Fibroblast of skin of right biceps (primary cell): ENCODE results near the gene PLOD3.

ENCODE experiments used
- DNase-seq: peaks from one replicate; pipeline ENCODE4 v3.0.0-alpha.2; 2013

The PLOD3 gene

GRCh38 chr7:101239191-101239950 is 22.0 kb upstream of the PLOD3 start:
- no peak for DNase-seq

DNA sequence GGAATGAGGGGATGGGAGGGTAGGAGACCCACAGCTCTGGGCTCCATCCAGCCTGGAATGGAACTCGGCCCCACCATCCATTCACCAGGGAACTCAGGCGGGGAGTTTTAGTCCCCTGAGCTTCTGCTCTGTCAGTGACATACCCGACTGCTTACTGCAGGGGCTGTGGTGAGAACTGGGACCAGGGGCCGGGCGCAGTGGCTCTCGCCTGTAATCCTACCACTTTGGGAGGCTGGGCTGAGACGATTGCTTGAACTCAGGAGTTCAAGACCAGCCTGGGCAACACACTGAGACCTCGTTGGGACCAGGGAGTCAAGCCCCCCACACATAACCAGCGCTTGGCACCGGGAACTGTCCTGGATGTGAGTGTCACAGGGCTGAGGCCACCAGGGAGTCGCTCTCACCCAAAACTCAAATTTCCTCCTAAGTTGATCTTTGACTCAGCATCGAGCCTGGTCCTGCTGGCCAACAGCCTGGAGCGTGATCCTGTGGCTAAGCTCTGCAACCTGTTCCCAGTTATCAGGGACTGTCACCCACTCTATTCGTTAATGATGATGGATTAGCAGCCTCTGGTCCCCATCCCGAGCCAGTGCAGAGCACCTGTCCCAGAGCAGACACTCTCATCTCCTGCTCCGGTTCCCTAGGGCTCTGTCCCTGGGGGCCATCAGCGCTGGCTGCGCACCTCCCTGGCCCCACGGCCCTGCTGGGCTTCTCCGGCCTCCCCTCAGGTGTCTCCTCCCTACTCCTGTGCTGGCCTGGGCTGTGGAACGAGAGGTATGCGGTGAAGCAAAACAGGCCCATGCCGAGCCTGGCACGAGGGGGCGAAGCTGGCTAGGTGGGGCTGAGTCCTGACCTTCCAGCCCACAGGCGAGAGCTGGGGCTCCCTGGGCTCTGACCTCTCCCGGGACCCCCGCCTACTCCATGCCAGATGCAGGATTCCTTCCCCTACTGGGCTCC is 21.1 kb upstream of the PLOD3 start:
- DNase-seq: no peak

DNA sequence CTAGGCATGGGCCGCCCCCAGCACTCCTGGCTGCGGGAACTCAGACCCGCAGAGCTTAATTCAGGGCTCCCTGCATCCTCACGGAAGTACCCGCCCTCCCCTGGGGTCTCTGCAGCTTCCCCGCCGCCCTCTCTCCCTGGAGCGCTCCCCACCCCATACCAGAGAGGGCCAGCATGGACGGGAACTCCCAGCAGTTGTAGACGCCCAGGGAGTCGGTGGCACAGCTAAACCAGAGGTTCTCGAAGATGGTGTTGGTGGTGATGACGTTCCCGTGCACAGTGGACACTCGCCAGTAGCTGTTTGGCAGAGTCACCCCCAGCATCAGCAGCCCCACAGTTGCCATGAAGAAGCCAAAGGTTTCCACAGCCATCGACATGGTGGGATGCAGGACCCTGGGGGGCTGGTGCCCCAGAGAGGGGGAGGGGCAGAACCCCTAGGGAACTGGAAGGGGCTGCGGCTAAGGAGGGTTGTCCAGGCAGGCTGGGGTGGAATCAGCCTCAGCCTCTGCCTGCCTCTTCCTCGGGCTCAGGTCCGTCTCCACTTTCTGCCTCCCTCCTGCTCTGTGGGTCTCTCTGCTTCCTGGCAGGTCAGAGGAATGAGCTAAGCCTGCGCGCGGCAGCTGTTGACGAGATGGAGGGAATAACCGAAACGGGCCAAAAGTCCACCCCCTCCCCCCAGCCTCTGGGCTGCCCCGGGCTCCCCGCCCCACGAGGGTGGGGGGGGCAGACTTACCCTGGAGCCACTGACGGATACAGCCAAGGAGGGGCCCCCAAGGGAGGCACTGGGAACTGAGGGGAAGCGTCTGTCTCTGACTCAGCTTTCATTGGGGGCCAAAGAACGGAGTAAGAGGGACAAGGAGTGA is 20.1 kb upstream of the PLOD3 start, which contains the start of gene CLDN15:
TSS of gene CLDN15 (minus strand) at position 597 of the 862 bp plus-strand sequence. CDS start at position 376, 221 bp downstream.
- peak; percentile 81 for DNase-seq

DNA sequence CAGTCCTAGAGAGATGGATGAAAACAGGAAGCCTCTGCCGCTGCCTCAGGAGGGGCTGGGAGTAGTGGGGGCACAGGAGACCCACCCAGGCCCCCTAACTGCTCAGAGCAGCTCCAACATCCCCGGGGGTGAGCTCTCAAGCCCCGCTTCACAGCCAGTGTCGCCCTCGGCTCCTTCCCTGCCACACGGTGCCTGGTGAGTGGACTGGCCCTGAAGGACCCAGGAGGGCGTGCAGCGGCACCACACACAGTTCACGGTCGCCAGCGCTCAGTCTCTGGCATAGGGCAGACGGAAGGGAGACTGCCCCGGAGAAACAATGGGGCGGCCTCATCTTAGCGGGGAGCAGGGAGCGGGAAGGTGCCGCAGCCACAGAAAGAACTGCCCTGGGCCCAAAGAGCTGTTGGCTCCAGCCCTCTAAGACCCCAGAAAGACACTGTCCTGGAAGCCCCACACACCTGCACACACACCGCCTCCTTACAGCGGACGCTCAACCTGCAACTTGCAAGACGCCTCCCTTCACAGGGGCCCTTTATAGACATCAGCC is 19.0 kb upstream of the PLOD3 start:
- no peak for DNase-seq

DNA sequence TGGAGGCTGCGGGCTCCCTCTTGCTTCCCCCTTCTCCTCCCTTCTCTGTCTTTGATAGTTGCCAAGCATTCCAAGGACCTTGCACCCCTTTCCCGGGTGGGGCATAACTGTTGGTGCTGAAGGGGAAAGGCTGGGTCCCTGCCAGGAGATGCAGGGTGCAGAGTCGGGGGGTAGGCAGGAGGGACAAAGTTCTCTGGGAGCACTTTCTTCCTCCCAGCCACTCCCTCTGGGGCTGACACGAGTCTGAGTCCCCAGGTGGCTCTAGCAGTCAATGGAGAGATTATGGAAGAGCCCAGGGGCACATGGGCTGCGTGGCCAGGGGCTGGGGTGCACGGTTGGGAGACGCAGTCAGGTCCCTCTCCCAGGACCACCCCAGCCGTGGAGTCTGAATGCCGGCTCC is 18.1 kb upstream of the PLOD3 start:
- no peak for DNase-seq

- DNase-seq: no peak
These were observed 17.7 kb upstream of the PLOD3 start for GRCh38 chr7:101235050-101235449.

- no peak for DNase-seq
These were observed 17.3 kb upstream of the PLOD3 start for GRCh38 chr7:101234636-101235035.

- DNase-seq: no peak
These were observed 16.6 kb upstream of the PLOD3 start for GRCh38 chr7:101233907-101234547.

GRCh38 chr7:101232141-101232850 is 14.9 kb upstream of the PLOD3 start:
- no peak for DNase-seq

GRCh38 chr7:101231644-101232043 is 14.3 kb upstream of the PLOD3 start:
- no peak for DNase-seq

- DNase-seq: no peak
These were observed 9.3 kb upstream of the PLOD3 start for GRCh38 chr7:101226721-101227120.

- no peak for DNase-seq
These were observed 8.3 kb upstream of the PLOD3 start for GRCh38 chr7:101225650-101226049.

GRCh38 chr7:101223528-101223927 is 6.1 kb upstream of the PLOD3 start:
- no peak for DNase-seq

DNA sequence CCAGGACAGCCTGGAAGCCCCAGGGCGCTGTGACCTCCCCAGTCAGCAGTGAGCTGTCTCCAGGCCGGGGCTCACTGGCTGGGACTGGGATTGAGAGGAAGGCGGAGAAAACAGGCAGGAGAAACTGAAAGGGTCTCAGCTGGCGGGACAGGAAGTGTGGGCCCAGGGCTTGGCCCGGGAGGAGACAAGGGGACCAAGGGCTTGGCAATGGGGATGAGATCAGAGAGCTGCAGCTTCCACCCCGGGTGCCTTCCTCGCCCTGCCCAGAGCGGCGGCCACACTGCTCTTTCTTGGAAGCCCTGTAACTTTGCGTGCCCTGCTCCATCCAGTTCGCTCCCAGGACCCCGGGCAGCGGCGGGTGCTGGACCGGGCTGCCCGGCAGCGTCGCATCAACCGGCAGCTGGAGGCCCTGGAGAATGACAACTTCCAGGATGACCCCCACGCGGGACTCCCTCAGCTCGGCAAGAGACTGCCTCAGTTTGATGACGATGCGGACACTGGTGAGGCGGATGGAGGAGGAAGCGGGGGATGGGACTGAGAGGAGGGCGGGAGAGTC is 5.0 kb upstream of the PLOD3 start:
- DNase-seq: no peak

DNA sequence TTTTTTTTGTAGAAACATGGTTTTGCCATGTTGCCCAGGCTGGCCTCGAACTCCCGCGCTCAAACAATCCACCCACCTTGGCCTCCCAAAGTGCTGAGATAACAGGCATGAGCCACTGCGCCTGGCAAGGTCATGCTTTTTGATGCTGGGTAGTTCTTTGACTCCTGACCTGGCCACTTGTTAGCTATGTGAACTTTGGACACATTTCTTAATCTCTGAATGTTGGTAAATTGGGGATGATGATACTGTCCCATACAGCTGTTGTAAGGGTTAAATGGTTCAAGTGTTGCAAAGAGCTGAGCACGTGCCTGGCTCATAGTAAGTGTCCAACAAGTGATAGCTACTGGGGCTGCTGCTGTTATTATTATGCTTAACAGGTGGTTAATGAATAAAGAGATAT is 2.9 kb upstream of the PLOD3 start:
- no peak for DNase-seq

- no peak for DNase-seq
These were observed 1.1 kb upstream of the PLOD3 start for GRCh38 chr7:101218236-101219125.

- no peak for DNase-seq
These were observed 457 bp downstream of the PLOD3 start for GRCh38 chr7:101216860-101217387.

DNA sequence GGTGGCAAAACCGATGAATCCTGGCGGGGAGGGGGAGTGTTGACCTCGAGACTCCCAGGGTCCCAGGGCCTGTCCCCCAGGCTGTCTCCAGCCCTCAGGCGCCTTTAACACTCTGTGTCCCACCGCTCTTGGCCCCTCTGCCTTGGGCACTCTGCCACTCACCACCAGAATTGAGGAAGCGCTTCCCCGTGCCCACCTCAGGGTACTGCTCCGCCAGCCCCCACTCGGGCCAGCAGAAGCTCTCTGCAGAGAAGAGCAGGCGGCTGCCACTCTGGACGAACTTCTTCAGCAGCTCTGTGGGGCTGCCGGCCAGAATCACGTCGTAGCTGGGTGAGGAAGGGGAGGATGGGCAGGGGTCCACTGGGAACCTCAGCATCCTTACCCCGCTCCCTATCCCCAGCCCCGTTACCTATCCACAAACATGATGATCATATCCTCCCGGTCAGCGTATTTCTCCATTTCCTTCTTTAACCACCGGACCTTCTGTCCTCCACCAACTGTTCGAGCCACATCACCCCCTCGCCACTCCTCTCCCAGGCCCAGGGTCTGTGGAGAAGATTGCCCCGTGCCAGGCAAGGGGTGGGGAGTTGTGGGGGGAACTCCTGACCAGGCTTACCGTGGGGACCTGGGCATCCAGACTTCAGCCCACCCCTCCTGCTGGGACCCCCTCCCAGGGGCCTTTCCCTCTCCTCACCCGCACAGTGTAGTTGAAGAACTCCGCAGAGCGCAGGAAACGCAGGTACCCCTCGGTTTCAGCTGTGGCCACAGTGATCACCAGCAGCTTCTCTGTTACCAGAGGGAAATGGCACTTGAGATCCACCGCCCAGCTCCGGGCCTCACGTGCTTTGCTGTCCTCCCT is 1.2 kb downstream of the PLOD3 start:
- peak; percentile 28 for DNase-seq

DNA sequence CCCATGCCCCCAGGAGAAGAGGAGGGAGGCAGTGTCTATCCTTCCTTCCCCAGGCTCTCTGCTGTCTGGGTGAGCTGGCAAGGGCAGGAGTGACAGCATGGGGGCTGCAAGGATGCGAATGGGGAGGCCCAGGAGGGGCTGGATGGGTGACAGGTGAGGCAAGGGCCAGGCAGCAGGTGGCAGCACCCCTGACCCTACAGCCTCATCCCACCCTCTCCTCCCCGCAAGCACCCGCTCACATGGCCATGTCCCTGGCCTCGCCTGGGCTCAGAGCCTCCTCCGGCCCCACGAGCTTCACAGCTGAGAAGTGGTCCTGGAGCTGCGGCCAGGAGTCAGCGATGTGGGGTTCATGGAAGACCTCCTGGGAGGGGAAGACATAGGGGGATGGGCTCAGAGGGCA is 5.4 kb downstream of the PLOD3 start:
- DNase-seq: no peak
